Measurements from ENCODE around the gene FXYD5.

Gene FXYD5

DNA sequence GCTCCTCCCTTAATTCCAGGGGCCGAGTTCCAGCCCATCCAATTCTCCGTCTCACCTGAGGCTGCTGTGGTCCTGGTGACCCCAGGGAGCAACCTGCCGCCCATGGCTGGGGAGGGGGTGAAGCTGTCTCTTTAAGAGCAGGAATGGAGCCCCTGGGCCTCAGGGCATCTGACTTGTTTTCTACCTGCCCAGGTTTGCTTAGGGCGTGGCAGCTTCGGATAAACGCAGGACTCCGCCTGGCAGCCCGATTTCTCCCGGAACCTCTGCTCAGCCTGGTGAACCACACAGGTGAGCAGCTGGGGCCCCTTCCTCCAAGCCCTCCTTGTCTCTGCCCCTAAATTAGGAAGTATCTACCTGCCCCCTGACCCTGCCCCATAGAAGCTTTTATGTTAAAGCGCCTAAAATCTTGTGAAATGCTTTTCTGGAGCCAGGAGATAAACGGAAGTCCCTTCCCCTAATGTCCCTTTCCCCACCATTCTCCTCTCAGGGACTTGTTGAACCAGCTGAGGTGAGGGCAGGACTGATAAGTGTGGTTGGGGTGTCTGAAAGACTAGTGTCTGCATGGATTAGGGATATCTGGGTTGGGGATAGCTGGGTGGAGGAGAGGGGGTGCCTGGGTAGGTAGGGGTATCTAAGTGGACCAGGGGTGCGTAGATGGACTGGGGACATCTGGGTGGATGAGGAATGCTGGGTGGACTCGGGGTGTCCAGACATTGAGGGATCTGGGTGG is 38.3 kb upstream of the FXYD5 start:
- TF ChIP-seq GATA2 (IDR thresholded peaks at IDR 0.05; ENCODE audit: low read depth, low read length) = no peak
- no peak for TF ChIP-seq GATA3 (IDR thresholded peaks at IDR 0.05; ENCODE audit: low read depth, low read length)

DNA sequence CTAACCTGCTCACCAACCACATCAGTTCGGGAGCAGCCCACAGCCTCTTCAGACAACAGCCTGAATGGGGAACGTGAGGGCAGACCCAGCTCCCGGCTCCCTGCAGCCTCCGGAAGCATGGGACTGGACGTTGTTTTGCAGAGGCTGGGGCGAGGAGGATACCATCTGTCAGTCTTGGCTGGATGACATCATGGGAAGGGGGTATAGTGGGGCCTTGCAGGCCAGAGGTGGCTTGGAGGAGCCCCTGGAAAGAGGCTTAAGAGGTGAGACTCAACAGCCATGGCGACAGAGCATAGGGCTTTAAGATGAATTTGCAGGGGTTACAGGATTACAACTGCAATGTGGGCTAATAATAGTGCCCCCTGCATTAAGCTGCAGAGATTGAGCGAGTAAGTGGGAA is 37.4 kb upstream of the FXYD5 start:
- TF ChIP-seq GATA3 (IDR thresholded peaks at IDR 0.05; ENCODE audit: low read depth, low read length) = no peak
- no peak for TF ChIP-seq GATA2 (IDR thresholded peaks at IDR 0.05; ENCODE audit: low read depth, low read length)

DNA sequence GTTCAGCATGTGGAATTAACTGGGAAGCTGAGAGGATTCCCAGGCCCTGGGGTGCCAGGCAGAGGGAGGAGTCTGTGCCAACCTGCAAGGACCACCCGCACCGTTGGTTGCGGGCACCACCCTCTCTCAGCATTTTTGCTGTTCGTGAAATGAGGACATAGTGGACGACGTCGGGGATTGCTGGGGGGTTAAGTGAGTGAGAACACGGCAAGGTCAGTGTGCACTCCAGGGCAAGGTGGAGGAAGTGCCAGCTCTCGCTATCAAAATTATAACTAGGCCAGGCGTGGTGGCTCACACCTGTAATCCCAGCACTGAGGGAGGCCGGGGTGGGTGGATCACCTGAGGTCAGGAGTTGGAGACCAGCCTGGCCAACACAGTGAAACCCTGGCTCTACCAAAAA is 36.7 kb upstream of the FXYD5 start:
- TF ChIP-seq GATA2 (IDR thresholded peaks at IDR 0.05; ENCODE audit: low read depth, low read length) (no peak), GATA3 (IDR thresholded peaks at IDR 0.05; ENCODE audit: low read depth, low read length) (no peak)

DNA sequence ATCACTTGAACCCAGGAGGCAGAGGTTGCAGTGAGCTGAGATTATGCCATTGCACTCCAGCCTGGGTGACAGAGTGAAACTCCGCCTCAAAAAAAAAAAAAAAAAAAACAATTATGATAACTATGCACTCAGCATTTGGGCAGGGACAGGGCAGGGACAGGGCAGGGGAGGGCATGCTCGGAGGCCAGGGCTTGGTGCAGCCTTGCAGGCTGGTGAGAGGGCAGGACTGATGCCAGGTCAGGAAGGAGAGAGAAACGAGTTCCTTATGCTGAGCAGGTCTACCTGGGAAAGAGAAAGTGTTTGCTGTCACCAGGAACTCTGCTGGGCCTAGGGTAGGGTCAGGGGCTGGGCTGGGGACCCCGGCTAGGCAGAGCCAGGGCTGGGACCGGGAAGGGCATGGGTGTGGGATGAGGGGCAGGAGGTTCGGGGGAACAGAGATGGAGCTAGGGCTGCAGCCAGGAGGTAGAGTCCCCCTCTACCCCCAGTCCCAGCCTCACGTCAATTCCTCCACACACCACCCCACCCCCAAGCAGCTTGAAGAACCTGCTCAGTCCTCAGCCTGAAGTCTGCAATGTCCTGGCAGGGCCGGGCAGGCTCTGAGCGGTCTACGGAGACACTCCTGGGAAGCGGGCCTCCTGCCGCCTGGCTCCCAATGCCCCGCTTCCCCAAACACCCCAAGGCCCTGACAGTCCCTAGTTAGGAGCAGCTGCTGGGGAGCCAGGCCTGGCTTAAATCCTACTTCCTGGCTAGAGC is 36.1 kb upstream of the FXYD5 start:
- no peak for TF ChIP-seq GATA3 (IDR thresholded peaks at IDR 0.05; ENCODE audit: low read depth, low read length)
- no peak for TF ChIP-seq GATA2 (IDR thresholded peaks at IDR 0.05; ENCODE audit: low read depth, low read length)

DNA sequence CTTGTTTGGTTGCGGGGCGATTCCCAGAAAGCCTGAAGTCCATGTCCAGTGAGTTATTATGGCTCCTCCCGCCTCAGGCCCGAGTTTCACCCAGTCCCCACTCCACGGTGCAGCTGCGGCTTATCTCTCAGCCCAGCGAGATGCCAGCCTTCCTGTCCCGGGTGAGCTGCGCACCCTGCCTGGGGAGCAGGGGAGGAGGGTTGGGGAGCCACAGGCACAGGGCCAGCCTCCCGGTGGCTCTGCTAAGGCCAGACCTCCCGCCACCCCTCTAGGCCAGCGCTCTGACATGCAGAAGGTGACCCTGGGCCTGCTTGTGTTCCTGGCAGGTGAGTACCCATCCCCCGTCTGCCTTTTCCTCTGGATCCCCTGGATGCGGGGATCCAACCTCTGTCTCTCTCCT is 35.4 kb upstream of the FXYD5 start:
- no peak for TF ChIP-seq GATA2 (IDR thresholded peaks at IDR 0.05; ENCODE audit: low read depth, low read length)
- TF ChIP-seq GATA3 (IDR thresholded peaks at IDR 0.05; ENCODE audit: low read depth, low read length) = no peak

DNA sequence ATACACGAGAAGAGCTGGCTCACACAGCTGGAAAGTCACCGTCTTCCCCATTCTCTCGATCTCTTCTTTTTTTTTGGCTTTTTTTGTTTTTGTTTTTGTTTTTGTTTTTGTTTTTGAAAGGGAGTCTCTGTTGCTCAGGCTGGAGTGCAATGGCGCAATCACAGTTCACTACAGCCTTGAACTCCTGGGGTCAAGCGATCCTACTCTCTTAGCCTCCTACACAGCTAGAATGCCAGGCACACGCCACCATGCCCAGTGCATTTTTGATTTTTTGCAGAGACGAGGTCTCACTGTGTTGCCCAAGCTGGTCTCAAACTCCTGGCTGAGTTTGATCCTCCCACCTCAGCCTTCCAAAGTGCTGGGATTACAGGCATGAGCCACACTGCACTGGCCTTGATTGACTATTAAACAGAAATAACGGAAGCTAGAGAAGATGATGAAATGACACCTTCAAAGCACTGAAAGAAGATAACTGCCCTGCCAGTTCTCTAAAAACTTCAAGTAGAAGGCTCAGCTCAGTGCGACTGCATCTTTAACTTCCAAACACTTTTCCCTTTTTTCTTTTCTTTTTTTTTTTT is 34.9 kb upstream of the FXYD5 start:
- no peak for TF ChIP-seq GATA3 (IDR thresholded peaks at IDR 0.05; ENCODE audit: low read depth, low read length)
- TF ChIP-seq GATA2 (IDR thresholded peaks at IDR 0.05; ENCODE audit: low read depth, low read length) = no peak

DNA sequence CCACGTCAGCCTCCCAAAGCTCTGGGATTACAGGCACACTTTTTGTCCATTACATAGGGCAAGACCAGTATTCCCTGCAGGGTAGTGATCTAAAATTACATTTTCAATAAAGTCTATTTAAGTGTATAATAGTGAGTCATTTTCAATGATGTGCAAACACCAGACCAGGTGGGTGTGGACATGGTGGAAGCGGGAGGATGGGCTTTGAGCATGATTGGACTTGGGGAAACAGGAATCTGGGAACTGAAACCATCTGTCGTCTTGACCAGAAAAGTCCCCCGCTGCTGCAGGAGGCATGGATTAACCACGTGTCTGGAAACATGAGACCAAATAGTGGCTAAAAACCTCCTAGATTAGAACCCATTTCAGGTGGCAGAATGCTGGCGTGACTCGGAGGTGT is 34.0 kb upstream of the FXYD5 start:
- no peak for TF ChIP-seq GATA2 (IDR thresholded peaks at IDR 0.05; ENCODE audit: low read depth, low read length)

DNA sequence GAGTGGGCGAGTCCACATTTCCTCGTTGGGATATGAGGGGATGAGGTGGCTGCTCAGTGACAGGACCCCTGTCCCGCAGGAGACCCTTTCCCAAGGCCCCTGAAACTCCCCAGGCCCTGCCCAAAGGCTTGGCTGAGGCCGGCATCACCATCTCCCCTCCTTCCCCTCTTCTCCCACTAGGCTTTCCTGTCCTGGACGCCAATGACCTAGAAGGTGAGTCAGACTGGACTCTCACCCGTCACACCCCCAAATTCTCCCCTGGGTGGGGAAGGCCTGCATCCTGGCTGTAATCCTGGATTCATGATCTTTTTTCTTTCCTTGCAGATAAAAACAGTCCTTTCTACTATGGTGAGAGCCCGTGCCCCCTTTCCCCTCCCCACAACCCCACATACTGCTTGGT is 33.6 kb upstream of the FXYD5 start:
- TF ChIP-seq GATA2 (IDR thresholded peaks at IDR 0.05; ENCODE audit: low read depth, low read length) (no peak), GATA3 (IDR thresholded peaks at IDR 0.05; ENCODE audit: low read depth, low read length) (no peak)

DNA sequence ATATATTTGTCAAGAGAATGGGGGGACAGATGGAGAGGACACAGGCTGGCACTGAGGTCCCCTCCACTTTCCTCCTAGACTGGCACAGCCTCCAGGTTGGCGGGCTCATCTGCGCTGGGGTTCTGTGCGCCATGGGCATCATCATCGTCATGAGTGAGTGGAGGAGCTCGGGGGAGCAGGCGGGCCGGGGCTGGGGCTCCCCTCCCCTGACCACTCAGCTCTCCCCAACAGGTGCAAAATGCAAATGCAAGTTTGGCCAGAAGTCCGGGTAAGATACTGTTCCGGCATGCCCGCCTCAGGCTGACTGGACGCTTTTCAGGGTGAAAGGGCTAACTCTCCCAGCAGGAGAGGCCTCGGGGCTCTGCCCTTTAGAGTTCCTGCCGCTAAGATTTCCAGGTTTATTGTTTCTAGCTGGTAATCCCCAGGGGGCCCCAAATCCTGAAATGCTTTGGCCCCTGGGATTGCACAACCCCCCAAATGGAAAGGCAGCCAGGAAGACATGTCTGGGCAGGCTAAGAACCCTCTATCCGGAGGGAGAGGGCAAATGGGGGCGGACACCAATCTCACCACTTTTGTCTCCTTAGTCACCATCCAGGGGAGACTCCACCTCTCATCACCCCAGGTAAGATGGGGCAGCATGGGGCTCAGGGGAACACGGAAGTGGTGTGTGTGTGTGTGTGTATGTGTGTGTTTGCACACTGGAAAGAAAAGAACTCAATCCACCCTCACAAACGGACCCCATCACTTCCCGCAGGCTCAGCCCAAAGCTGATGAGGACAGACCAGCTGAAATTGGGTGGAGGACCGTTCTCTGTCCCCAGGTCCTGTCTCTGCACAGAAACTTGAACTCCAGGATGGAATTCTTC is 31.6 kb upstream of the FXYD5 start:
- TF ChIP-seq GATA2 (IDR thresholded peaks at IDR 0.05; ENCODE audit: low read depth, low read length) = no peak
- no peak for TF ChIP-seq GATA3 (IDR thresholded peaks at IDR 0.05; ENCODE audit: low read depth, low read length)

DNA sequence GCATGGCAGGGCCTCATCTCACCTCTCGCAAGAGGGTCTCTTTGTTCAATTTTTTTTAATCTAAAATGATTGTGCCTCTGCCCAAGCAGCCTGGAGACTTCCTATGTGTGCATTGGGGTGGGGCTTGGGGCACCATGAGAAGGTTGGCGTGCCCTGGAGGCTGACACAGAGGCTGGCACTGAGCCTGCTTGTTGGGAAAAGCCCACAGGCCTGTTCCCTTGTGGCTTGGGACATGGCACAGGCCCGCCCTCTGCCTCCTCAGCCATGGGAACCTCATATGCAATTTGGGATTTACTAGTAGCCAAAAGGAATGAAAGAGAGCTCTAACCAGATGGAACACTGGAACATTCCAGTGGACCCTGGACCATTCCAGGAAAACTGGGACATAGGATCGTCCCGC is 31.0 kb upstream of the FXYD5 start:
- TF ChIP-seq GATA3 (IDR thresholded peaks at IDR 0.05; ENCODE audit: low read depth, low read length) = no peak

DNA sequence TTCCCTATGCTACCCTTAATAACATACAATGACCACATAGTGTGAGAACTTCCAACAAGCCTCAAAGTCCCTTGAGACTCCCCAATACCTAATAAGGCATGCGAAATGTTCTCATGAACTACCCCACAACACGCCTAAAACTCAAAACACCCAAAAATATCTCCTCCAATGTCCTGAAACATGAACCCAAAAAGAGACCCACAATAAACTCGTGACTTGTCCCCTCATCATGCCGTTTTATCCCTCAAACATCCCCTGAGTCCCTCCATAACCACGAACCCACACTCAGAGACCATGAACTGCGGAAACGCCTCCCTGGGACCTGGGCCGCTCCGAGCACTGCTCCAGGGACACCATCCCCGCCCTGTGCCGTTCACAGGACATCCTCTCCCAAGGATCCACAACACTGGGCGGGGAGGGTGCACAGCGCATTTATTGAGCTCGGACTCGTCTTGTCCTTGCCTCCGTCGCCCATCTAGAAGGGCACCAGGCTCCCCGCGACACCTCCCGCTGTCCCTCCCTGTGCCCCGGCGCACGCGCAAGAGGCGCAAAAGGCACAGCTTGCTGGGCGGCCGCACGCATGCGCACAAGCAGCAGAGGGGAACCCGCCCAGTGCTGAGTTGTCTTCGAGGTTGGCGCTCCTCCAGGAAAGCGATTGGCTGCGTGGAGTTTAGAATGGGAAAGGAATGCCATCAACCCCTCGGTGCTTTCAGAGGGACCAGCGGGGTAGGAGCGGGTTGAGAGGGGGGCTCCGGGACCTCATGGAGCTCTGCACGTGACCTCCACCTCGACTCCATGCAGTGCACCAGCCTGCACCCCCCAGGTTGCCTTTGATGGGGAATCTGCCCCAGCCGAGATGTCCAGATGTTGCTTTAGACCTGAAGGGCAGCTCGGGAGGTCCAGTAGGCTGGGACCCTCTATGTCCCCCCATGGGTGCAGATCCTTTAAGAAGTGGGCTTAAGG is 30.2 kb upstream of the FXYD5 start:
- TF ChIP-seq GATA3 (IDR thresholded peaks at IDR 0.05; ENCODE audit: low read depth, low read length) = no peak
- TF ChIP-seq GATA2 (IDR thresholded peaks at IDR 0.05; ENCODE audit: low read depth, low read length) = no peak

DNA sequence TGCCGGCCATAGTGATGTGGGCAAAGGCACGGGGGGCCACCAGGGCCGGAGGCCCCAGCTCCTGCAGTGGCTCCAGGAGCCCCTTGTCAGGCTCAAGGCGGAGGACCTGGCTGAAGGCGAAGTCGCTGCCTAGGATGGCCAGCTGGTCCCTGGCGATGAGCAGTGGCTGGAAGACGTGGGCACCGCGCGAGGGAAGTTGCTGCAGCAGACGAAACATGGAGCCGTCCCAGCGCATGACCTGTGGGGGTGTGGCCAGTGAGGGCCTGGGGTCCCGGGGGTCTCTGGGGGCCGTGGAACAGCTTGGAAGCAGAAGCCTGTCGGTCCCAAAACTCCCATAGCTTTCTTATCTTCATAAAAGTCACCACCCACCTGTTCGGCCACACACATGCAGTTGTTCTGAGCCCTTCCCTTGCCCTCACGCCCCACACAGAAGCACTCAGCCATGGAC is 29.2 kb upstream of the FXYD5 start:
- TF ChIP-seq GATA3 (IDR thresholded peaks at IDR 0.05; ENCODE audit: low read depth, low read length) (no peak), GATA2 (IDR thresholded peaks at IDR 0.05; ENCODE audit: low read depth, low read length) (no peak)

Data from SH-SY5Y (cell line).